ENCODE results near the gene SMIM32.

Gene SMIM32

DNA sequence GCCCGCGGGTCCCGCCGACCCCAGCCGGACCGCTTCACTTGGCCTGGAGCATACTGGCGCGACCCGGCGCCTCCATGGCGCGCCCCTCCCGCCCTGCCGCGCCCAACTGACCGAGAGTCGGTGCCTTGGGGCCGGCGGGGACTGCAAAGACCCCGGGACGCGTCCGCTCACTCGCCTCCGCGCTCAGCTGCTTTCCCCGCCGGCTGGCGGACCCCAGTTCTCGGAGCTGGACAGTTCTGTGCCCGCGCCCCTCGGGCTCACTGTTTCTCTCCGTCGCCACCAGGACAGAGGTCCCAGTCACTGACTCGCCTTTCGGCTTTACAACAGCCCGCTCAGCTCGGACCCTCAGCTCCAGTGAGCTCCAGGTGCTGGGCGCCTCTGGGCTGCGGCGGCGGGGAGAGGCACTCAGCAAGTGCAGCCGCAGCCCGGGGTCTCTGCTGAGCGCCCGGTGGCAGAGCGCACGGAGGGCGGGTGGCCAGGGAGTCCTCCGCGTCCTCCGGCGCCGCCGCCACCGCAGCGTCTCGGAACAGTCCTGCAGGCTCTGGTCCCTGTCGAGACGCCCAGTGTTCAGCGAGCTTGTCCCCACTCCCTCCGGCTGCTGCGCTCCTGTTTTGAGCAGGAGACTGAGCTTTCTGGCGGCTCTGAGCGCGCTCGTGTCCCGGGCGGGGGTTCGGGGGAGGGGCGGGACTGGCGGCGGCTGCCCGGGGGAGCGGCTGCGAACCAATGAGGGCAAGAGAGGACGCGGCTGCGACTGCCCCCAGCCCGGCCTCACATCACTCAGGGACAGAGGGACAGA, at the start of gene SMIM32:
SMIM32 (minus strand) TSS at position 637 of the 796 bp plus-strand sequence. CDS start 638 bp downstream, outside the sequence.
- TF ChIP-seq ZFX (IDR thresholded peaks at IDR 0.05; ENCODE audit: borderline replicate concordance), result no peak
- H3K27ac ChIP-seq, result no peak within 1 kb of the TSS

DNA sequence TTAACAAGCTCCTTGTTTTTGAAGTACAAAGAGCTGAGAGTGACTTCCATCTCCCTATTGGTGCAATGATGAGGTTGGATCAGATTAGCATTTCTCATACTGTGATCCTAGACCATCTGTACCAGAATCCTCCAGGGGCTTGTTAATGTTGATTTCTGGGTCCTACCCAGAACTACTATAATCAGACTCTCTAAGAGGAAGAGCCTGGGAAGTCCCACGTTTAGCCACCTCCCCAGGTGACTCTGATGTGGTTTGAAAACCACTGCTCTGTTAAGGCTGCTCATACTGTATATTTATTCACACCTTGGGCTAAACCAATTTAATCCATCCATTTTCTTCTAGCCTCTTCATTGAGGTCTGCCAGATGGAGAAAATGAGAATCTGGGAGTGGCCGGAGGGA, 49.6 kb upstream of the SMIM32 start:
- TF ChIP-seq ZFX (IDR thresholded peaks at IDR 0.05; ENCODE audit: borderline replicate concordance), result no peak
- TF ChIP-seq, protein P1, sequence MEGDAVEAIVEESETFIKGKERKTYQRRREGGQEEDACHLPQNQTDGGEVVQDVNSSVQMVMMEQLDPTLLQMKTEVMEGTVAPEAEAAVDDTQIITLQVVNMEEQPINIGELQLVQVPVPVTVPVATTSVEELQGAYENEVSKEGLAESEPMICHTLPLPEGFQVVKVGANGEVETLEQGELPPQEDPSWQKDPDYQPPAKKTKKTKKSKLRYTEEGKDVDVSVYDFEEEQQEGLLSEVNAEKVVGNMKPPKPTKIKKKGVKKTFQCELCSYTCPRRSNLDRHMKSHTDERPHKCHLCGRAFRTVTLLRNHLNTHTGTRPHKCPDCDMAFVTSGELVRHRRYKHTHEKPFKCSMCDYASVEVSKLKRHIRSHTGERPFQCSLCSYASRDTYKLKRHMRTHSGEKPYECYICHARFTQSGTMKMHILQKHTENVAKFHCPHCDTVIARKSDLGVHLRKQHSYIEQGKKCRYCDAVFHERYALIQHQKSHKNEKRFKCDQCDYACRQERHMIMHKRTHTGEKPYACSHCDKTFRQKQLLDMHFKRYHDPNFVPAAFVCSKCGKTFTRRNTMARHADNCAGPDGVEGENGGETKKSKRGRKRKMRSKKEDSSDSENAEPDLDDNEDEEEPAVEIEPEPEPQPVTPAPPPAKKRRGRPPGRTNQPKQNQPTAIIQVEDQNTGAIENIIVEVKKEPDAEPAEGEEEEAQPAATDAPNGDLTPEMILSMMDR (IDR thresholded peaks at IDR 0.05), result no peak
- no peak overlapping the region for H3K27ac ChIP-seq

DNA sequence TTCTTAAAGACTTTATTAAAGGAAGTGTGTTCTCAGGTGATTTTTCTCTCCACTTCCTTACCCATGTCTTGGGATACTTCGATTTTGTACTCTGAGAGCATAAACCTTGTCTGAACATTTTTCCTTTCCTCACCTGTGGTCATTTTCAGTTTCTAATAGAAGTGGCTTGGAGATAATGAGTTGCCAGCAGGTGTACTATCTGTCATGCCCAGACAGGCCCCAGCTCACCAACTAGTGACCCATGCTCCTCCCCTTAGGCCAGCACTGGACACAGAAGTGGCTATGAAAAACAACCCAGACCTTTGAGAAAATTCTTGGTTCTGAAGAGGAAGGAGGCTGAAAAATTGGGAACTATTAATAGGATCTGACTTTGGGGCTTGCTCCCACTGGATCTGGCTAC, 49.2 kb upstream of the SMIM32 start:
- no peak for TF ChIP-seq ZFX (IDR thresholded peaks at IDR 0.05; ENCODE audit: borderline replicate concordance)
- TF ChIP-seq, protein P1 (IDR thresholded peaks at IDR 0.05), result no peak
- no peak overlapping the region for H3K27ac ChIP-seq

DNA sequence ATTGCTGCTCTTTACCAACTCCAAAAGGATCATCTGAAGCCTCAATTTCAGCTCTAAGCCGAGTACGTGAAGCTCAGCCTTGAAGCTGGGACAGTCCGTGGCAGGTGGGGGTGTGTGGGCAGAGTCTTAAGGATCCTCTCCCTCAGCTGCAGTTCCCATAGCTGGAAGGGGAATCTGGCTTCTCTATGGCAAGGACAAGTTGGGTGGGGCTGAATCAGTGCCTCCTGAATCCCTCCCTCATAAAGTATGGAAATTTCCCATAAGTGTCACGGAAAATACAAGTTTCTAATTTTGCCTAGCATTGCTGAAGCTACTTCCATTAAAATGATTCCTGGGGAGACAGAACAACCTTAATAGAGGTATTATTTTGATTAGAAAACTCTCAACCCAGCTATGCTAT, 47.9 kb upstream of the SMIM32 start:
- no peak overlapping the region for H3K27ac ChIP-seq
- TF ChIP-seq, protein P1 (IDR thresholded peaks at IDR 0.05), result no peak
- TF ChIP-seq ZFX (IDR thresholded peaks at IDR 0.05; ENCODE audit: borderline replicate concordance), result no peak

DNA sequence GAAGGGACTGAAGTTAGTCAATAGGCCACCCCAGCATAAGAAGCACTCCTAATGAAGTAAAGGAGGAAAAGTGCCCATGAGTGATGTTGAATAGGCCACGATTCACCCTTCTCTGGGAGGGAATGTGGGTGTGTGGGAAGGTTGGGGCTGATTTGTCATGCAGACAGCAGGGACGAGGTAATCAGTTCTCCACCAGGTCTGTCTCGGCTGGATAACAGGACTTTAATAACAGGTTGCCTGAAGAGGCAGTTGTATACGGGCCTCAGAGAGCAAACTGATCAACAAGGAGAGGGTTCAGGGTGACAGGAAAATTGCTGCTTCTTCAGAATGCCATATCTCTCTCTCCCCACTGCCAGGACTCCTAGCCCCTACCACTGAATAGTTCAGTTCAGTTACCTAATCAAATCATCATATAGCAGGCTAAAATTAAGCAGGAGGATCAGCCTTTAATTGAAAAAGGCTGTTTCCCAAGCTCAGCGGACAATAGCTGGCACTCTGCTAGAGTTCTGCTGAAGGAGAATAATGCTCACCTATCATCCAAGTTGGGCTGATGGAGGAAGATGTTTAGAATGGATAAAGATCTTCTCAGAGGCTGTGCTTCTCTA, 43.6 kb upstream of the SMIM32 start:
- no peak for TF ChIP-seq ZFX (IDR thresholded peaks at IDR 0.05; ENCODE audit: borderline replicate concordance)
- TF ChIP-seq, protein P1 (IDR thresholded peaks at IDR 0.05), result no peak
- H3K27ac ChIP-seq, result no peak overlapping the region

DNA sequence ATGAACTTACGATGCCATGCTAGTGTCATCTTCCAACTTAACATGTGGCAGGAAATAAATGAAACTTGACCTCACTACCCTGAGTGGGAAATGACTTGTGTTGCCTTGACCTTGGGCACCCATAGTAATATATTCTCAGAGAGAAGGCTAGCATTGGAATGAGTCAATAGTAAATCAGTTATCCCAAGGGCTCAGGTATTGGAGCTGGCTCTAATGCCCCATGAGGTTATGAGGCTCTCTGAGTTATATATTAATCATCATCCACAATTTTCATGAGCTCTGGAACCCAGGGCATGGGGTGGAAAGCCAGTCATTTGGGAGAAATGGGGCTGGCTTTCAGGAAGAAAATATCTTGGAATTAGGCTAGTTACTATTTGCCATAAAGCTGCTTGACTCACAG, 42.4 kb upstream of the SMIM32 start:
- H3K27ac ChIP-seq, result no peak overlapping the region
- TF ChIP-seq, protein P1 (IDR thresholded peaks at IDR 0.05), result no peak
- no peak for TF ChIP-seq ZFX (IDR thresholded peaks at IDR 0.05; ENCODE audit: borderline replicate concordance)

DNA sequence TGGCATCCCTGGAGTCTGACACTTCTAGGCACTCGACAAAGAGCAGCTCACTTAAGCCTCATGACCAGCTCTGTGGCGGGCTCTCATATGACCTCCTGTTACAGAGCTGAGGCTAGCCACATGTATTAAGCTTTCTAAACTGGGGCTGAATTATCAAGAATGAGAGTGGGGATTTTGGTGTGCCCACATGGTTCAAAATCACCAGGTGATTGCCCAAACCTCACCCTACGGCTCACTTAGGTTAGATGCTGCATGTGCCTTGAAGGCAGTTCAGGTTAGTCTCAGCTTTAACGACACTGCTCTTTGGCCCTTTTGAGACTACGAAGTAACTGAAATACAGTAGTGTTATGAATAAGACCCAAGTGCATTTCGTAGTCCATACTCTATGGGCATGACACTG, 39.4 kb upstream of the SMIM32 start:
- TF ChIP-seq, protein P1 (IDR thresholded peaks at IDR 0.05), result no peak
- TF ChIP-seq ZFX (IDR thresholded peaks at IDR 0.05; ENCODE audit: borderline replicate concordance), result no peak
- no peak overlapping the region for H3K27ac ChIP-seq

Measured in 22Rv1 (cell line).